ENCODE data around the gene FREM1. TPM values are rescaled to one million over a fixed set of nuclear protein-coding genes. Genes with fewer than 3 reads are reported as not detected.

The FREM1 gene
- total and polyA plus RNA-seq, 10 of the 15 experiments (the other 5 are each of a cell fraction or from before 2014, with no cell fraction given): 0.01 to 0.16 (median 0.08) TPM; not detected in 7

DNA sequence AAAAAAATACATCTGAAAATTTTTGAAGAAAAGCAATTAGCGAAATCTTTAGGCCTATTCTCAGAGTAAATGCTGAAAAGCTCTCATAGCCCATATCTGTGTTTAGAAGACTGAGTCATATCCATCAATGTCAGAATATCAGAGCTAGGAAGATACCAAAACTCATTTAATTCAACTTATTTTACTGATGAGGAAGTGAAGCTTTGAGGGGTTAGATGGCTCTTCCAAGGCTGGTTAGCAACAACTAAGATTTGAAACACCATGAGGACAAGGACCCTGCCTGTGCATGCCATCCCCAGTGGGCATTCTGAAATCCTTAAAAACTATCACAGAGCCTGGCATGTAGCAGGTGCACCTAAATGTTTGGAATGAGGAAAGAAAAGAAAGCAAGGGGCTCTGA, 2.5 kb downstream of the FREM1 start:
- Histone ChIP-seq H3K27ac (ENCODE audit: control insufficient read depth, insufficient read depth) (no peak overlapping the region), H3K9me3 (replicated peaks; ENCODE audit: control insufficient read depth, insufficient read depth, low read length) (no peaks in the 10 kb centered on the region), H4K20me1 (ENCODE audit: control insufficient read depth, insufficient read depth) (no peaks in the 10 kb centered on the region), H3K4me2 (ENCODE audit: control insufficient read depth, insufficient read depth) (no peak overlapping the region), H3K79me2 (ENCODE audit: control insufficient read depth, insufficient read depth, low read length) (no peaks in the 10 kb centered on the region), H2AFZ (ENCODE audit: control insufficient read depth, low read depth, low read length) (no peak overlapping the region), H3K27me3 (replicated peaks in 1 of 2; ENCODE audit: control insufficient read depth in 2 of 2, insufficient read depth in 2 of 2, low read length in 1 of 2) (no peaks in the 10 kb centered on the region; a peak in 1 of 4 replicates), H3K9ac (ENCODE audit: control insufficient read depth, insufficient read depth, low read length) (no peak overlapping the region), H3K4me1 (ENCODE audit: control insufficient read depth, insufficient read depth, low read length) (no peaks in the 10 kb centered on the region), H3K36me3 (ENCODE audit: control insufficient read depth in 2 of 2, insufficient read depth in 2 of 2, low read length in 1 of 2) (no peaks in the 10 kb centered on the region), H3K4me3 (no peak overlapping the region)
- no TSS peak for BruUV-seq (replicated peaks)
- WGBS (ENCODE audit: insufficient coverage, insufficient replicate concordance, low lambda C conversion rate, missing lambda C conversion rate): 0% methylated on average over 1 of the region's 1 CpG
- intact Hi-C loops (cut with micrococcal nuclease; ENCODE audit: unreplicated experiment) (loop anchor here (2.0 kb wide), 1 partner anchor 19 kb away; no protein-coding TSS in a partner anchor), in situ Hi-C loops (cut with MboI) (no loop called here)
- ATAC-seq: no peak
- no peak for FAIRE-seq
- SMC1A ChIA-PET (ENCODE audit: uncharacterized antibody, unreplicated experiment): no interaction called here
- CTCF ChIA-PET: no interaction called here
- TF ChIP-seq PML (IDR thresholded peaks at IDR 0.05; ENCODE audit: low read length) (no peak), CHD2 (IDR thresholded peaks at IDR 0.05; ENCODE audit: borderline replicate concordance, low read depth, low read length) (no peak), BMI1 (IDR thresholded peaks at IDR 0.05; ENCODE audit: borderline replicate concordance) (no peak), CHD4 (IDR thresholded peaks at IDR 0.05) (no peak), NR2C2 (IDR thresholded peaks at IDR 0.05; ENCODE audit: borderline replicate concordance, control insufficient read depth, insufficient read length, low read depth) (no peak), TCF7 (IDR thresholded peaks at IDR 0.05; ENCODE audit: borderline replicate concordance) (no peak)
- TF ChIP-seq, protein P1, sequence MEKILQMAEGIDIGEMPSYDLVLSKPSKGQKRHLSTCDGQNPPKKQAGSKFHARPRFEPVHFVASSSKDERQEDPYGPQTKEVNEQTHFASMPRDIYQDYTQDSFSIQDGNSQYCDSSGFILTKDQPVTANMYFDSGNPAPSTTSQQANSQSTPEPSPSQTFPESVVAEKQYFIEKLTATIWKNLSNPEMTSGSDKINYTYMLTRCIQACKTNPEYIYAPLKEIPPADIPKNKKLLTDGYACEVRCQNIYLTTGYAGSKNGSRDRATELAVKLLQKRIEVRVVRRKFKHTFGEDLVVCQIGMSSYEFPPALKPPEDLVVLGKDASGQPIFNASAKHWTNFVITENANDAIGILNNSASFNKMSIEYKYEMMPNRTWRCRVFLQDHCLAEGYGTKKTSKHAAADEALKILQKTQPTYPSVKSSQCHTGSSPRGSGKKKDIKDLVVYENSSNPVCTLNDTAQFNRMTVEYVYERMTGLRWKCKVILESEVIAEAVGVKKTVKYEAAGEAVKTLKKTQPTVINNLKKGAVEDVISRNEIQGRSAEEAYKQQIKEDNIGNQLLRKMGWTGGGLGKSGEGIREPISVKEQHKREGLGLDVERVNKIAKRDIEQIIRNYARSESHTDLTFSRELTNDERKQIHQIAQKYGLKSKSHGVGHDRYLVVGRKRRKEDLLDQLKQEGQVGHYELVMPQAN (conservative IDR thresholded peaks at IDR 0.05): no peak
- TF ChIP-seq, protein P2, sequence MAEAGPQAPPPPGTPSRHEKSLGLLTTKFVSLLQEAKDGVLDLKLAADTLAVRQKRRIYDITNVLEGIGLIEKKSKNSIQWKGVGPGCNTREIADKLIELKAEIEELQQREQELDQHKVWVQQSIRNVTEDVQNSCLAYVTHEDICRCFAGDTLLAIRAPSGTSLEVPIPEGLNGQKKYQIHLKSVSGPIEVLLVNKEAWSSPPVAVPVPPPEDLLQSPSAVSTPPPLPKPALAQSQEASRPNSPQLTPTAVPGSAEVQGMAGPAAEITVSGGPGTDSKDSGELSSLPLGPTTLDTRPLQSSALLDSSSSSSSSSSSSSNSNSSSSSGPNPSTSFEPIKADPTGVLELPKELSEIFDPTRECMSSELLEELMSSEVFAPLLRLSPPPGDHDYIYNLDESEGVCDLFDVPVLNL (IDR thresholded peaks at IDR 0.05; ENCODE audit: low read depth, low read length): no peak
- TF ChIP-seq, protein P3, sequence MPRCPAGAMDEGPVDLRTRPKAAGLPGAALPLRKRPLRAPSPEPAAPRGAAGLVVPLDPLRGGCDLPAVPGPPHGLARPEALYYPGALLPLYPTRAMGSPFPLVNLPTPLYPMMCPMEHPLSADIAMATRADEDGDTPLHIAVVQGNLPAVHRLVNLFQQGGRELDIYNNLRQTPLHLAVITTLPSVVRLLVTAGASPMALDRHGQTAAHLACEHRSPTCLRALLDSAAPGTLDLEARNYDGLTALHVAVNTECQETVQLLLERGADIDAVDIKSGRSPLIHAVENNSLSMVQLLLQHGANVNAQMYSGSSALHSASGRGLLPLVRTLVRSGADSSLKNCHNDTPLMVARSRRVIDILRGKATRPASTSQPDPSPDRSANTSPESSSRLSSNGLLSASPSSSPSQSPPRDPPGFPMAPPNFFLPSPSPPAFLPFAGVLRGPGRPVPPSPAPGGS (IDR thresholded peaks at IDR 0.05; ENCODE audit: borderline replicate concordance, insufficient read depth, low read depth, low read length, poor library complexity, severe bottlenecking): no peak
- TF ChIP-seq, protein P4, sequence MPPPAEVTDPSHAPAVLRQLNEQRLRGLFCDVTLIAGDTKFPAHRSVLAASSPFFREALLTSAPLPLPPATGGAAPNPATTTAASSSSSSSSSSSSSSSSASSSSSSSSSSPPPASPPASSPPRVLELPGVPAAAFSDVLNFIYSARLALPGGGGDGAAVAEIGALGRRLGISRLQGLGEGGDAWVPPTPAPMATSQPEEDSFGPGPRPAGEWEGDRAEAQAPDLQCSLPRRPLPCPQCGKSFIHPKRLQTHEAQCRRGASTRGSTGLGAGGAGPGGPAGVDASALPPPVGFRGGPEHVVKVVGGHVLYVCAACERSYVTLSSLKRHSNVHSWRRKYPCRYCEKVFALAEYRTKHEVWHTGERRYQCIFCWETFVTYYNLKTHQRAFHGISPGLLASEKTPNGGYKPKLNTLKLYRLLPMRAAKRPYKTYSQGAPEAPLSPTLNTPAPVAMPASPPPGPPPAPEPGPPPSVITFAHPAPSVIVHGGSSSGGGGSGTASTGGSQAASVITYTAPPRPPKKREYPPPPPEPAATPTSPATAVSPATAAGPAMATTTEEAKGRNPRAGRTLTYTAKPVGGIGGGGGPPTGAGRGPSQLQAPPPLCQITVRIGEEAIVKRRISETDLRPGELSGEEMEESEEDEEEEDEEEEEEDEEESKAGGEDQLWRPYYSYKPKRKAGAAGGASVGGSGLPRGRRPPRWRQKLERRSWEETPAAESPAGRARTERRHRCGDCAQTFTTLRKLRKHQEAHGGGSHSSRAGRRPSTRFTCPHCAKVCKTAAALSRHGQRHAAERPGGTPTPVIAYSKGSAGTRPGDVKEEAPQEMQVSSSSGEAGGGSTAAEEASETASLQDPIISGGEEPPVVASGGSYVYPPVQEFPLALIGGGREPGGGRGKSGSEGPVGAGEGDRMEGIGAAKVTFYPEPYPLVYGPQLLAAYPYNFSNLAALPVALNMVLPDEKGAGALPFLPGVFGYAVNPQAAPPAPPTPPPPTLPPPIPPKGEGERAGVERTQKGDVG (CRISPR knock-in tag; IDR thresholded peaks at IDR 0.05): no peak
- TF ChIP-seq, protein P5, sequence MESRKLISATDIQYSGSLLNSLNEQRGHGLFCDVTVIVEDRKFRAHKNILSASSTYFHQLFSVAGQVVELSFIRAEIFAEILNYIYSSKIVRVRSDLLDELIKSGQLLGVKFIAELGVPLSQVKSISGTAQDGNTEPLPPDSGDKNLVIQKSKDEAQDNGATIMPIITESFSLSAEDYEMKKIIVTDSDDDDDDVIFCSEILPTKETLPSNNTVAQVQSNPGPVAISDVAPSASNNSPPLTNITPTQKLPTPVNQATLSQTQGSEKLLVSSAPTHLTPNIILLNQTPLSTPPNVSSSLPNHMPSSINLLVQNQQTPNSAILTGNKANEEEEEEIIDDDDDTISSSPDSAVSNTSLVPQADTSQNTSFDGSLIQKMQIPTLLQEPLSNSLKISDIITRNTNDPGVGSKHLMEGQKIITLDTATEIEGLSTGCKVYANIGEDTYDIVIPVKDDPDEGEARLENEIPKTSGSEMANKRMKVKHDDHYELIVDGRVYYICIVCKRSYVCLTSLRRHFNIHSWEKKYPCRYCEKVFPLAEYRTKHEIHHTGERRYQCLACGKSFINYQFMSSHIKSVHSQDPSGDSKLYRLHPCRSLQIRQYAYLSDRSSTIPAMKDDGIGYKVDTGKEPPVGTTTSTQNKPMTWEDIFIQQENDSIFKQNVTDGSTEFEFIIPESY (IDR thresholded peaks at IDR 0.05): no peak
- RAD21 ChIA-PET (ENCODE audit: unreplicated experiment): interaction anchor here (0.7 kb wide), 1 partner anchor 27 kb away, joined by 3 read pairs; no protein-coding TSS in a partner anchor
- POLR2A ChIA-PET: no interaction called here
- no peak for DNase-seq (ENCODE audit: low read depth, low spot score)
